Lower leg skin (tissue), 3 donors: ENCODE data around the gene EFL1.

Experiments
- POLR2A ChIP-seq, 2 donors: fragments of 450-650 bp; IDR thresholded peaks; one replicate each; pipeline ENCODE4 v1.6.1; 2016 to 2017; ENCODE audit warnings: antibody characterized with exemption in 2 of 2, mild to moderate bottlenecking in 1 of 2, moderate library complexity in 1 of 2
- TF ChIP-seq, protein P1 (sequence below), 3 donors: fragments of 450-650 bp; IDR thresholded peaks; one replicate each; pipeline ENCODE4 v1.5.1; 2016; ENCODE audit warnings: antibody characterized with exemption in 3 of 3, mild to moderate bottlenecking in 3 of 3, moderate library complexity in 2 of 3

DNA sequence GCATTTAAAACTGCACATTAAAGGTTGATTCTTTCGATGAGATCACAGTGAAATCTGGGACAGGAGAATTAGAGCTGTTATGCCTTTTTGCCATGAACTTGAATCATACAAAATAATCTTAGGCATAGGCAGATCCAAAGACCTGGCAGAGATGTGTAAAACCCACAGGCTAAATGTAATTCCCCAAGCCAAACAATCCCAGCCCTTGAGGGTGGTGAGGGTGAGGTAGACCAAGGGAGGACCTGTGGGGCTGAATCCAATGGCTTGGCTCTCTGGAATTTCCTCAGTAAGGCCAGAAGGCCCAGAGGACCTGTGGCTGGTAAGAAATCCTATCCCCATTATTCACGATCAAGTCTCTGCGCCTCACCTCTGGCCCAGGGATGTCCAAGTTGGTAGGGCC, 136.2 kb downstream of the EFL1 start:
- TF ChIP-seq POLR2A (IDR thresholded peaks at IDR 0.05) = no peak
- TF ChIP-seq, protein P1, sequence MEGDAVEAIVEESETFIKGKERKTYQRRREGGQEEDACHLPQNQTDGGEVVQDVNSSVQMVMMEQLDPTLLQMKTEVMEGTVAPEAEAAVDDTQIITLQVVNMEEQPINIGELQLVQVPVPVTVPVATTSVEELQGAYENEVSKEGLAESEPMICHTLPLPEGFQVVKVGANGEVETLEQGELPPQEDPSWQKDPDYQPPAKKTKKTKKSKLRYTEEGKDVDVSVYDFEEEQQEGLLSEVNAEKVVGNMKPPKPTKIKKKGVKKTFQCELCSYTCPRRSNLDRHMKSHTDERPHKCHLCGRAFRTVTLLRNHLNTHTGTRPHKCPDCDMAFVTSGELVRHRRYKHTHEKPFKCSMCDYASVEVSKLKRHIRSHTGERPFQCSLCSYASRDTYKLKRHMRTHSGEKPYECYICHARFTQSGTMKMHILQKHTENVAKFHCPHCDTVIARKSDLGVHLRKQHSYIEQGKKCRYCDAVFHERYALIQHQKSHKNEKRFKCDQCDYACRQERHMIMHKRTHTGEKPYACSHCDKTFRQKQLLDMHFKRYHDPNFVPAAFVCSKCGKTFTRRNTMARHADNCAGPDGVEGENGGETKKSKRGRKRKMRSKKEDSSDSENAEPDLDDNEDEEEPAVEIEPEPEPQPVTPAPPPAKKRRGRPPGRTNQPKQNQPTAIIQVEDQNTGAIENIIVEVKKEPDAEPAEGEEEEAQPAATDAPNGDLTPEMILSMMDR (IDR thresholded peaks at IDR 0.05) = no peak
